ENCODE data around the gene GDF3.

GRCh38 chr12:7656121-7656520 is 39.5 kb downstream of the GDF3 start:
- TF ChIP-seq, protein P1, sequence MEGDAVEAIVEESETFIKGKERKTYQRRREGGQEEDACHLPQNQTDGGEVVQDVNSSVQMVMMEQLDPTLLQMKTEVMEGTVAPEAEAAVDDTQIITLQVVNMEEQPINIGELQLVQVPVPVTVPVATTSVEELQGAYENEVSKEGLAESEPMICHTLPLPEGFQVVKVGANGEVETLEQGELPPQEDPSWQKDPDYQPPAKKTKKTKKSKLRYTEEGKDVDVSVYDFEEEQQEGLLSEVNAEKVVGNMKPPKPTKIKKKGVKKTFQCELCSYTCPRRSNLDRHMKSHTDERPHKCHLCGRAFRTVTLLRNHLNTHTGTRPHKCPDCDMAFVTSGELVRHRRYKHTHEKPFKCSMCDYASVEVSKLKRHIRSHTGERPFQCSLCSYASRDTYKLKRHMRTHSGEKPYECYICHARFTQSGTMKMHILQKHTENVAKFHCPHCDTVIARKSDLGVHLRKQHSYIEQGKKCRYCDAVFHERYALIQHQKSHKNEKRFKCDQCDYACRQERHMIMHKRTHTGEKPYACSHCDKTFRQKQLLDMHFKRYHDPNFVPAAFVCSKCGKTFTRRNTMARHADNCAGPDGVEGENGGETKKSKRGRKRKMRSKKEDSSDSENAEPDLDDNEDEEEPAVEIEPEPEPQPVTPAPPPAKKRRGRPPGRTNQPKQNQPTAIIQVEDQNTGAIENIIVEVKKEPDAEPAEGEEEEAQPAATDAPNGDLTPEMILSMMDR (IDR thresholded peaks at IDR 0.05) = no peak
- no peak for TF ChIP-seq POLR2A (IDR thresholded peaks at IDR 0.05)

Measured in ovary (tissue), 3 donors.